A549 (cell line): ENCODE measurements around the gene ADPGK. TPM values are rescaled to one million over a fixed set of nuclear protein-coding genes. Genes with fewer than 3 reads are reported as not detected.

Source experiments
- ATAC-seq, 2 experiments: fragments of 200-7000 bp in 1 of 2; fragments of >200 bp in 1 of 2; cut with Nextera tagmentation in 1 of 2; cut with Tn5 transposase in 1 of 2; 3 replicates each; pipeline versions ENCODE4 v1.8.0 to v1.9.1; 2018 to 2020; ENCODE audit warnings: mild to moderate bottlenecking in 1 of 2, moderate library complexity in 1 of 2
- CTCF ChIA-PET: fragments of 300-600 bp; sonication (Branson Sonifier 250); formaldehyde crosslinking; extraction: SDS; loops from one replicate; lab custom pipeline; 2021; ENCODE audit warnings: antibody characterized with exemption, inconsistent platforms; lab: Yijun Ruan, JAX
- POLR2A ChIA-PET: fragments of 350-600 bp; formaldehyde crosslinking; extraction: SDS; loops from one replicate; lab custom pipeline; 2021; ENCODE audit warnings: antibody characterized with exemption, inconsistent platforms; lab: Yijun Ruan, JAX
- DNase-seq, 2 experiments: peaks; one replicate each; pipeline versions ENCODE4 v3.0.0 to v3.0.0-alpha.2; 2011 to 2016; ENCODE audit warnings: low read depth in 1 of 2, low spot score in 1 of 2
- FAIRE-seq: peaks from 2 replicates; lab custom pipeline; 2011; peaks lifted over from hg19 to GRCh38; lab: Jason Lieb, UNC
- H3K27ac ChIP-seq, 2 experiments: fragments of >200 bp; sonication (Bioruptor Twin); formaldehyde crosslinking; 3 replicates each; pipeline ENCODE4 v1.5.1; 2016 to 2017
- H3K4me1 ChIP-seq: fragments of >200 bp; sonication (Bioruptor Twin); formaldehyde crosslinking; 3 replicates; pipeline ENCODE4 v1.6.1; 2016
- H3K4me2 ChIP-seq: fragments of >200 bp; sonication (Bioruptor Twin); formaldehyde crosslinking; 3 replicates; pipeline ENCODE4 v1.6.1; 2016
- H3K4me3 ChIP-seq: fragments of >200 bp; sonication (Bioruptor Twin); formaldehyde crosslinking; 3 replicates; pipeline ENCODE4 v1.5.1; 2016
- H3K9me3 ChIP-seq: fragments of >200 bp; sonication (Bioruptor Twin); formaldehyde crosslinking; 3 replicates; pipeline ENCODE4 v1.6.1; 2016
- ATOH8 ChIP-seq: fragments of 250-450 bp; sonication (Bioruptor Pico); IDR thresholded peaks from 2 replicates; pipeline ENCODE4 v1.5.0; 2020; ENCODE audit warnings: low read depth, mild to moderate bottlenecking, moderate library complexity
- BCL3 ChIP-seq: fragments of >200 bp; sonication (Bioruptor Twin); formaldehyde crosslinking; IDR thresholded peaks from 3 replicates; pipeline ENCODE4 v1.6.1; 2016
- BHLHE40 ChIP-seq: IDR thresholded peaks from 2 replicates; pipeline ENCODE4 v1.6.1; 2012; ENCODE audit warnings: low read depth, low read length, inconsistent platforms
- CBX8 ChIP-seq: fragments of 200-600 bp; sonication (generic); IDR thresholded peaks from 2 replicates; pipeline ENCODE4 v1.6.1; 2016
- CHD4 ChIP-seq: fragments of 200-600 bp; sonication (generic); IDR thresholded peaks from 2 replicates; pipeline ENCODE4 v1.6.1; 2016; ENCODE audit warnings: antibody characterized with exemption, mild to moderate bottlenecking, borderline replicate concordance
- CTCF ChIP-seq: fragments of >200 bp; sonication (Bioruptor Twin); formaldehyde crosslinking; IDR thresholded peaks from 3 replicates; pipeline ENCODE4 v1.5.1; 2016
- E2F6 ChIP-seq: IDR thresholded peaks from 2 replicates; pipeline ENCODE4 v1.6.1; 2012; ENCODE audit warnings: low read depth, borderline replicate concordance
- EHMT2 ChIP-seq: fragments of 200-600 bp; sonication (generic); IDR thresholded peaks from 2 replicates; pipeline ENCODE4 v1.6.1; 2016; ENCODE audit warnings: antibody characterized with exemption, low read depth, mild to moderate bottlenecking, moderate library complexity
- GATA3 ChIP-seq: IDR thresholded peaks from 2 replicates; pipeline ENCODE4 v1.6.1; 2012; ENCODE audit warnings: borderline replicate concordance
- HES2 ChIP-seq: fragments of >200 bp; sonication (Bioruptor Twin); formaldehyde crosslinking; IDR thresholded peaks from 2 replicates; pipeline ENCODE4 v1.6.1; 2016
- HMGXB4 ChIP-seq: fragments of 250-450 bp; sonication (Bioruptor Pico); IDR thresholded peaks from 2 replicates; pipeline ENCODE4 v1.5.0; 2021; ENCODE audit warnings: mild to moderate bottlenecking, moderate library complexity, borderline replicate concordance
- HOXA7 ChIP-seq: fragments of 250-450 bp; sonication (Bioruptor Pico); IDR thresholded peaks from 2 replicates; pipeline ENCODE4 v1.5.0; 2020; ENCODE audit warnings: mild to moderate bottlenecking, moderate library complexity
- JUNB ChIP-seq: fragments of >200 bp; sonication (Bioruptor Twin); formaldehyde crosslinking; IDR thresholded peaks from 2 replicates; pipeline ENCODE4 v1.6.1; 2016
- MYC ChIP-seq: IDR thresholded peaks from 2 replicates; pipeline ENCODE4 v1.6.1; 2012; ENCODE audit warnings: mild to moderate bottlenecking, inconsistent platforms, low read length, improper control_type of control experiment, borderline replicate concordance
- POLR2A ChIP-seq: IDR thresholded peaks from 2 replicates; pipeline ENCODE4 v1.6.1; 2012; ENCODE audit warnings: mild to moderate bottlenecking, low read length
- RAD21 ChIP-seq, 2 experiments: fragments of >200 bp in 1 of 2; sonication (Bioruptor Twin) in 1 of 2; formaldehyde crosslinking in 1 of 2; IDR thresholded peaks in 1 of 2; conservative IDR thresholded peaks in 1 of 2; 2 replicates in 1 of 2; 3 replicates in 1 of 2; pipeline ENCODE4 v1.6.1; 2012 to 2018; ENCODE audit warnings: inconsistent platforms in 1 of 2
- RCOR1 ChIP-seq: fragments of 150-350 bp; IDR thresholded peaks from 2 replicates; pipeline ENCODE4 v1.6.1; 2014; ENCODE audit warnings: antibody characterized with exemption, low read length, low read depth
- REST ChIP-seq: fragments of 200-600 bp; sonication (generic); IDR thresholded peaks from 2 replicates; pipeline ENCODE4 v1.6.1; 2016; ENCODE audit warnings: antibody characterized with exemption, mild to moderate bottlenecking, moderate library complexity
- RNF2 ChIP-seq: fragments of 200-600 bp; sonication (generic); IDR thresholded peaks from 2 replicates; pipeline ENCODE4 v1.6.1; 2016; ENCODE audit warnings: low read depth, mild to moderate bottlenecking, antibody characterized with exemption, moderate library complexity, borderline replicate concordance
- SMC3 ChIP-seq: fragments of >200 bp; sonication (Bioruptor Twin); formaldehyde crosslinking; IDR thresholded peaks from 3 replicates; pipeline ENCODE4 v1.6.1; 2018; ENCODE audit warnings: inconsistent platforms
- SREBF2 ChIP-seq: fragments of 450-650 bp; IDR thresholded peaks from 2 replicates; pipeline ENCODE4 v1.6.1; 2014; ENCODE audit warnings: mild to moderate bottlenecking, moderate library complexity
- ZSCAN20 ChIP-seq: fragments of 250-450 bp; sonication (Bioruptor Pico); IDR thresholded peaks from 2 replicates; pipeline ENCODE4 v1.8.0; 2022; ENCODE audit warnings: mild to moderate bottlenecking, moderate library complexity
- WGBS: methylation state at CpG from one replicate; pipeline ENCODE4 v1.1.6; 2017; ENCODE audit errors: missing lambda C conversion rate; 5-methylcytosine and 5-hydroxymethylcytosine counted together
- polyA plus RNA-seq, 4 experiments: library from polyadenylated mRNA; depleted of rRNA in 3 of 4; stranded (reverse); fragments of >200 nt; fragmentation: RNase III in 1 of 4; extraction: RNeasy Plus Mini Kit Qiagen cat#74134 plus additional on column Dnase treatment in 1 of 4; gene quantifications; 2 replicates in 3 of 4; 3 replicates in 1 of 4; pipeline ENCODE4 v1.2.3, GENCODE V29; 2011 to 2017

Gene ADPGK
- polyA plus RNA-seq, 2 of the 4 experiments (the other 2 are of a cell fraction): 56.6 to 98.3 TPM

- TF ChIP-seq ATOH8 (CRISPR knock-in tag) (no peak), BCL3 (no peak), RAD21 (conservative IDR thresholded peaks at IDR 0.05 in 1 of 2, IDR thresholded peaks at IDR 0.05 in 1 of 2) (no peak), RCOR1 (no peak), JUNB (no peak), HOXA7 (CRISPR knock-in tag) (no peak), REST (no peak), CTCF (no peak), SMC3 (no peak), GATA3 (no peak), HES2 (no peak), EHMT2 (no peak), E2F6 (no peak), POLR2A (no peak), MYC (no peak)
- TF ChIP-seq, all 56 proteins: peak for 0
- peak; percentile 18 to 33 for DNase-seq
- FAIRE-seq: no peak
- ChIA-PET POLR2A (no interaction called here), CTCF (interaction anchor here (1.8 kb wide), 1 partner anchor 15 kb away, joined by 4 read pairs; no protein-coding TSS in a partner anchor)
- peak; percentile 65 to 68 for ATAC-seq
- Histone ChIP-seq H3K9me3 (peaks cover 25% of the 10 kb centered on the region), H3K4me2 (no peak overlapping the region), H3K27ac (no peak overlapping the region), H3K4me3 (no peak overlapping the region), H3K4me1 (no peaks in the 10 kb centered on the region)
- WGBS: 72% methylated on average over 6 of the region's 6 CpGs
These were observed 12.8 kb downstream of the ADPGK start for GRCh38 chr15:72770673-72771328.

- no peaks in the 10 kb centered on the region for H3K4me1 ChIP-seq
- peaks cover 25% of the 10 kb centered on the region for H3K9me3 ChIP-seq
- POLR2A ChIA-PET: no interaction called here
- H3K4me2 ChIP-seq: no peak overlapping the region
- CTCF ChIA-PET: interaction anchor here (1.2 to 3.2 kb wide), 5 partner anchors 11 to 45 kb away, joined by 4 to 12 read pairs (median 6); no protein-coding TSS in a partner anchor
- FAIRE-seq: no peak
- H3K4me3 ChIP-seq: no peak overlapping the region
- WGBS: 87% methylated on average over 2 of the region's 2 CpGs
- no peak for ATAC-seq
- DNase-seq: no peak
- H3K27ac ChIP-seq: no peak overlapping the region
- no peak for TF ChIP-seq BHLHE40
- no peak for TF ChIP-seq ZSCAN20 (CRISPR knock-in tag)
- no peak for TF ChIP-seq SREBF2
- TF ChIP-seq CHD4: no peak
- TF ChIP-seq RNF2: no peak
- TF ChIP-seq BCL3: no peak
- TF ChIP-seq E2F6: no peak
- no peak for TF ChIP-seq GATA3
- TF ChIP-seq HMGXB4: no peak
- TF ChIP-seq CBX8: no peak
- TF ChIP-seq SMC3: no peak
These were observed 16.8 kb downstream of the ADPGK start for GRCh38 chr15:72766780-72767179.
